ENCODE data around the gene APRT. TPM values are rescaled to one million over a fixed set of nuclear protein-coding genes. Genes with fewer than 3 reads are reported as not detected.
A peak's percentile ranks its signal among the peaks of the same experiment; 100 is the strongest.

Gene APRT
- polyA plus RNA-seq, 4 donors, result 121 to 255 (median 222) TPM

DNA sequence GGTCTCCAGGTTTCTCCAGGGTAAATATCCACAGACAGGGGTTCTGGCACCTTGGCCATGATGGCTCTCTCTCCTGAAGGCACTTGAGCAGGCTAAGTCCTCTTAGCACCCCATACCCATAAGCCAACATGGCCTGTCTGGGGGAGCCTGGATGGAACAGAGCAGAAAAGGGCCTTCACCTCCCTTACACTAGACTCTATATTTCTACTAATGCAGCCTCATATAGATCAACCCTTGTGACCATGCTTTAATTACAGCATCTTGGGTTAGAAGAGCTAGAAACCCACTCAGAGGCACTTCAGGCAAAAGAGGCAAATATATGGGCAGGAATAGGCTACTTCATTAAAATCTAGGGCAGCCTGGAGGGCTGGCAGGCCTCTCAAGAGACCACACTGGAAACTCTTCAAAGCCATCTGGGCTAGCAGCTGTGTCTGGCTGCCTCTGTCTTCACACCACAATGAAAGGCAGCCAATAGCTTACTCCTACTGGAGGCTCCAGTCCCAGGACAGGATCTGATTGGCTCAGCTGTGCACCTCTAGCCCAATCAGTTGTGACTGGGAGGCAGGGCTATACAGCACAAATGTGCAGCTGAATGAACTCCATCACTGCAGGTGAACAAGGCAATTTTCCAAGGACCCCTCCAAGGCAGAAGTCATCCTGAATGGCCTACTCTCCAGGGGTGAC is 12.8 kb downstream of the APRT start:
- H3K27me3 ChIP-seq (ENCODE audit: control insufficient read depth in 3 of 3, insufficient read depth in 3 of 3, low read length in 3 of 3), result no peaks in the 10 kb centered on the region
- H3K9me3 ChIP-seq (ENCODE audit: control insufficient read depth in 2 of 2, insufficient read depth in 1 of 2, low read depth in 1 of 2, low read length in 1 of 2), result no peaks in the 10 kb centered on the region
- H3K4me1 ChIP-seq (ENCODE audit: control insufficient read depth in 3 of 3, insufficient read depth in 2 of 3, low read depth in 1 of 3, low read length in 2 of 3), result no peaks in the 10 kb centered on the region
- no peak overlapping the region for H3K27ac ChIP-seq (ENCODE audit: low read depth in 1 of 3, low read length in 2 of 3)
- H3K4me3 ChIP-seq (ENCODE audit: low read depth in 1 of 3, low read length in 3 of 3), result no peak overlapping the region
- H3K36me3 ChIP-seq (ENCODE audit: control insufficient read depth in 3 of 3, insufficient read depth in 2 of 3, low read depth in 1 of 3, low read length in 3 of 3), result peaks cover 0 to 8% (median 0%) of the 10 kb centered on the region in 3 donors
- no peak for DNase-seq
- no peak for FAIRE-seq

DNA sequence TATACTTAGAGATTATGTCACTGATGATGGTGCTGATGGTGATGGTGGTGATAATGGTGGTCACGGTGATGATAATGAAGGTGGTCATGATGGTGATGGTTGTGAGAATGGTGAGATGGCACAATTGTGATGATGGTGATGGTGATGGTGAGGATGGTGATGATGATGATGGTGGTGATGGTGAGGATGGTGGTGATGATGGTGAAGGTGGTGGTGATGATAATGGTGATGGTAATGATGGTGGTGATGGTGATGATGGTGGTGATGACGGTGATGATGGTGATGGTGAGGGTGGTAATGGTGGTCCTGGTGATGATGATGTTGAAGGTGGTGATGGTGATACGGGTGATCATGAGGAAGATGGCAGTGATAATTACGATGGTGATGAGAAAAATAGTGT is 13.7 kb downstream of the APRT start:
- H3K9me3 ChIP-seq (ENCODE audit: control insufficient read depth in 2 of 2, insufficient read depth in 1 of 2, low read depth in 1 of 2, low read length in 1 of 2), result no peaks in the 10 kb centered on the region
- FAIRE-seq (no peak), DNase-seq (no peak)
- 91 to 98% (median 92%) methylated on average over 4 of the region's 4 CpGs for WGBS, 3 donors
- H3K4me3 ChIP-seq (ENCODE audit: low read depth in 1 of 3, low read length in 3 of 3), result no peak overlapping the region
- peaks cover 0 to under 1% (median 0%) of the 10 kb centered on the region in 3 donors for H3K27me3 ChIP-seq (ENCODE audit: control insufficient read depth in 3 of 3, insufficient read depth in 3 of 3, low read length in 3 of 3)
- H3K4me1 ChIP-seq (ENCODE audit: control insufficient read depth in 3 of 3, insufficient read depth in 2 of 3, low read depth in 1 of 3, low read length in 2 of 3), result peaks cover 0 to 4% (median 0%) of the 10 kb centered on the region in 3 donors
- H3K36me3 ChIP-seq (ENCODE audit: control insufficient read depth in 3 of 3, insufficient read depth in 2 of 3, low read depth in 1 of 3, low read length in 3 of 3), result peaks cover 0 to 8% (median 0%) of the 10 kb centered on the region in 3 donors
- no peak overlapping the region for H3K27ac ChIP-seq (ENCODE audit: low read depth in 1 of 3, low read length in 2 of 3)

DNA sequence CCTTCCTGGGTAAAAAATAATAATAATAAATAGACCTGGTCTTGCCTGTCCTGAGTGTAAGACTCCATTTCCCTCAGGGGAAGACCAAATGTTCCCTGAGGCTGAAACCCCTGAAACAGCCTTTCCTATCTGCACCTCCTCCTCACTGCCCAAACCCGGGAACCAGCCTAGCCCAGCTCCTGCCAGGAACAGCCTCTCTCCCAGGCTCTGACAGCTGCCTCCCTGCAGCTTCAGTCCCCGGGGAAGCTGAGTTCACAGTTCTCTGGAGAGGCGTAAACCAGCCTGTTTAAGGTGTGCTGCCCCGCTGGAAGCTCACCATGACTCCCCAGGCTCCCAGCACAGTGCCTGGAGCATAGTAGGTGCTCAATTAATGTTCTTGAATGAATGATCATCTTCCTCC is 15.4 kb downstream of the APRT start:
- no peaks in the 10 kb centered on the region for H3K9me3 ChIP-seq (ENCODE audit: control insufficient read depth in 2 of 2, insufficient read depth in 1 of 2, low read depth in 1 of 2, low read length in 1 of 2)
- peaks cover 0 to 4% (median 0%) of the 10 kb centered on the region in 3 donors for H3K27me3 ChIP-seq (ENCODE audit: control insufficient read depth in 3 of 3, insufficient read depth in 3 of 3, low read length in 3 of 3)
- FAIRE-seq (no peak), DNase-seq (no peak)
- H3K4me1 ChIP-seq (ENCODE audit: control insufficient read depth in 3 of 3, insufficient read depth in 2 of 3, low read depth in 1 of 3, low read length in 2 of 3), result peaks cover 0 to 17% (median 0%) of the 10 kb centered on the region in 3 donors
- WGBS, 3 donors, result 66 to 88% (median 79%) methylated on average over 4 of the region's 4 CpGs
- no peak overlapping the region for H3K4me3 ChIP-seq (ENCODE audit: low read depth in 1 of 3, low read length in 3 of 3)
- H3K27ac ChIP-seq (ENCODE audit: low read depth in 1 of 3, low read length in 2 of 3), result no peak overlapping the region
- peaks cover 0 to 8% (median 0%) of the 10 kb centered on the region in 3 donors for H3K36me3 ChIP-seq (ENCODE audit: control insufficient read depth in 3 of 3, insufficient read depth in 2 of 3, low read depth in 1 of 3, low read length in 3 of 3)

DNA sequence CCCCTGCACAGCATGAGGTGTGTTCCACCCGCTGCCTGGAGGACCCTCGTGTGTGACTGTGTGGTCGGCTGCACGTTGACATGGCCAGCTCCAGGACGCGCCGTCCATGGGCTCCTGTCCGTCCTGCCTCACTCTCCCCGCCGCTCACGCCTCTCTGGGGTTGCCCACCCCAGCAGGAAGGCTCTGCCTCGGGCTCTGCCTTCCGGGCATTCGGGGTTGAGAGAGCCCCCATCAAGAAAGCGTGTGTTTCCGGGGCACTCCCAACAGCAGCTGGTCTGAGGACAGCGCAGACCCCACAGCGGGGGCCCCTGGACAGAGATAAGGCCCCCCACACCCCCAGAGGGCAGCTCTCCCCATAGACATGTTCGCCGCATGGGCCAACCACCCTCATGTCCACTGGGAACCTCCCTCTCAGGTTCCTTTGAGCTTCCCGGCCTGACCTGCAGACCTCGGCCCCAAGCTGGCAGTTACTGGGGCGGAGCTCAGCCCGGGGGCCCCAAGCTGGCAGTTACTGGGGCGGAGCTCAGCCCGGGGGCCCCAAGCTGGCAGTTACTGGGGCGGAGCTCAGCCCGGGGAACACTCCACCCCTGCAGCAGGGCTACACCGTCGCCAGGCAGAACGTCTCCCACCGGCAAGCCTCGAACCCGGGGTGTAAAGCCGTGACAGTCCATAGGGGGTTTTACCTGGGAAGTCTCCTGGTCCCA is 18.3 kb downstream of the APRT start:
- Histone ChIP-seq H3K4me1 (ENCODE audit: control insufficient read depth in 3 of 3, insufficient read depth in 2 of 3, low read depth in 1 of 3, low read length in 2 of 3) (peaks cover 0 to 21% (median 0%) of the 10 kb centered on the region in 3 donors), H3K27me3 (ENCODE audit: control insufficient read depth in 3 of 3, insufficient read depth in 3 of 3, low read length in 3 of 3) (peaks cover 0 to 6% (median 0%) of the 10 kb centered on the region in 3 donors), H3K4me3 (ENCODE audit: low read depth in 1 of 3, low read length in 3 of 3) (peak overlapping the region in 1 of 3 donors; percentile 12), H3K9me3 (ENCODE audit: control insufficient read depth in 2 of 2, insufficient read depth in 1 of 2, low read depth in 1 of 2, low read length in 1 of 2) (no peaks in the 10 kb centered on the region), H3K27ac (ENCODE audit: low read depth in 1 of 3, low read length in 2 of 3) (peak overlapping the region in 1 of 3 donors; percentile 29), H3K36me3 (ENCODE audit: control insufficient read depth in 3 of 3, insufficient read depth in 2 of 3, low read depth in 1 of 3, low read length in 3 of 3) (no peaks in the 10 kb centered on the region)
- FAIRE-seq, result no peak
- DNase-seq, result peak in 1 of 2 donors; percentile 75
- WGBS, 3 donors, result 38 to 42% (median 39%) methylated on average over 33 to 35 of the region's 35 CpGs

DNA sequence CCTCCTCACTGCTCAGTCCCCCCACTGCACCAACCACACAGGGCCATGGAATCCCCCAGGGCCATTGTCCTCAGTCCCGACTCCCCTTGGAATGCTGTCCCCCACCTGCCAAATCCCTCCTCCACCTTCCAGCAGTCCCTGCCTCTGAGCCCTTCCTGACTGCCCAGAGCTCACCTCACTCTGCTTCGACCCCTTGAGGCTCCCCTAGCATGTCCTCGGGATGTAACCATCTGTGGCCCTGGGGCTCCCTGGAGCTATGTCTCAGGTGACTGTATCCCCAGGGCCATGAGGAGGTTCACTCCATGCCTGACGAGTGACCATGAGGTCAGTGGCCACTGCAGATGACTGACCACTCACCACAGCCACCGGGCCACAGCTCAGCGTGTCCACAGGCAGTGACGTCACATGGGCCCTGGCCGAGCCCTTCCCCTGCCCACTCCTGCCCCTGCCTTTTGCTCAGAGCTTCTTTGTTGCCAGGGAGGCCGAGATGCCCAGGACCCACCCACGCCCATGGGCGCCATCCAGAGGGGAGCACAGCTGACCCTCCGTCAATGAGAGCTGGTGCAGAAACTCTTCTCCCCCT is 19.0 kb downstream of the APRT start:
- WGBS, 3 donors, result 83 to 90% (median 84%) methylated on average over 11 to 12 of the region's 12 CpGs
- FAIRE-seq (no peak), DNase-seq (no peak)
- no peak overlapping the region for H3K27ac ChIP-seq (ENCODE audit: low read depth in 1 of 3, low read length in 2 of 3)
- no peaks in the 10 kb centered on the region for H3K36me3 ChIP-seq (ENCODE audit: control insufficient read depth in 3 of 3, insufficient read depth in 2 of 3, low read depth in 1 of 3, low read length in 3 of 3)
- no peak overlapping the region for H3K4me3 ChIP-seq (ENCODE audit: low read depth in 1 of 3, low read length in 3 of 3)
- peaks cover 0 to 6% (median 0%) of the 10 kb centered on the region in 3 donors for H3K27me3 ChIP-seq (ENCODE audit: control insufficient read depth in 3 of 3, insufficient read depth in 3 of 3, low read length in 3 of 3)
- H3K9me3 ChIP-seq (ENCODE audit: control insufficient read depth in 2 of 2, insufficient read depth in 1 of 2, low read depth in 1 of 2, low read length in 1 of 2), result no peaks in the 10 kb centered on the region
- peaks cover 0 to 22% (median 0%) of the 10 kb centered on the region in 3 donors for H3K4me1 ChIP-seq (ENCODE audit: control insufficient read depth in 3 of 3, insufficient read depth in 2 of 3, low read depth in 1 of 3, low read length in 2 of 3)

DNA sequence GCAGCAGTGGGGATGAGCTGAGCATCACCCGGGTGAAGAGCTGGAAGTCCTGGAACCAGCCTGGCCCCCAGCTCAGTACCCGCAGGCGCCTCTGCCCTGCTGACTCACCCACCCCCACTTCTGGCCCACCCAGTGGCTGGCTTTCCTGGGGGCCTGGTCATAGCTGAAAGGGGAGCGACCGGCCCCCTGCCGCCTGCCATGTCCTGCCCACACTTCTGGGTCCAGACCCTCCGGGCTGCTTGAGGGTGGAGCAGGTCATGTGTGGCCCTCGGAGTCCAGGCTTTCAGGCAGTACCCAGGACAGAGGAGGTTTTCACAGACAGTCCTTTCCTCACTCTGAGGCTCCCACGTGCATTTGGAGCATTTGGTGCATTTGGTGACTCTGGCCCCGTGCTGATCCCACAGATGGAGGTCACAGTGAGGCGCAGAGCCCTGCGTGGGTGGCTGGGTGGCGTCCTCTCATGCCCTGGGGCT is 19.6 kb downstream of the APRT start:
- peaks cover 0 to 6% (median 0%) of the 10 kb centered on the region in 3 donors for H3K27me3 ChIP-seq (ENCODE audit: control insufficient read depth in 3 of 3, insufficient read depth in 3 of 3, low read length in 3 of 3)
- no peak overlapping the region for H3K4me3 ChIP-seq (ENCODE audit: low read depth in 1 of 3, low read length in 3 of 3)
- H3K27ac ChIP-seq (ENCODE audit: low read depth in 1 of 3, low read length in 2 of 3), result no peak overlapping the region
- H3K4me1 ChIP-seq (ENCODE audit: control insufficient read depth in 3 of 3, insufficient read depth in 2 of 3, low read depth in 1 of 3, low read length in 2 of 3), result peaks cover 0 to 29% (median 0%) of the 10 kb centered on the region in 3 donors
- no peaks in the 10 kb centered on the region for H3K9me3 ChIP-seq (ENCODE audit: control insufficient read depth in 2 of 2, insufficient read depth in 1 of 2, low read depth in 1 of 2, low read length in 1 of 2)
- no peak for FAIRE-seq
- no peak for DNase-seq
- WGBS, 3 donors, result 68 to 81% (median 76%) methylated on average over 13 of the region's 13 CpGs
- no peaks in the 10 kb centered on the region for H3K36me3 ChIP-seq (ENCODE audit: control insufficient read depth in 3 of 3, insufficient read depth in 2 of 3, low read depth in 1 of 3, low read length in 3 of 3)

DNA sequence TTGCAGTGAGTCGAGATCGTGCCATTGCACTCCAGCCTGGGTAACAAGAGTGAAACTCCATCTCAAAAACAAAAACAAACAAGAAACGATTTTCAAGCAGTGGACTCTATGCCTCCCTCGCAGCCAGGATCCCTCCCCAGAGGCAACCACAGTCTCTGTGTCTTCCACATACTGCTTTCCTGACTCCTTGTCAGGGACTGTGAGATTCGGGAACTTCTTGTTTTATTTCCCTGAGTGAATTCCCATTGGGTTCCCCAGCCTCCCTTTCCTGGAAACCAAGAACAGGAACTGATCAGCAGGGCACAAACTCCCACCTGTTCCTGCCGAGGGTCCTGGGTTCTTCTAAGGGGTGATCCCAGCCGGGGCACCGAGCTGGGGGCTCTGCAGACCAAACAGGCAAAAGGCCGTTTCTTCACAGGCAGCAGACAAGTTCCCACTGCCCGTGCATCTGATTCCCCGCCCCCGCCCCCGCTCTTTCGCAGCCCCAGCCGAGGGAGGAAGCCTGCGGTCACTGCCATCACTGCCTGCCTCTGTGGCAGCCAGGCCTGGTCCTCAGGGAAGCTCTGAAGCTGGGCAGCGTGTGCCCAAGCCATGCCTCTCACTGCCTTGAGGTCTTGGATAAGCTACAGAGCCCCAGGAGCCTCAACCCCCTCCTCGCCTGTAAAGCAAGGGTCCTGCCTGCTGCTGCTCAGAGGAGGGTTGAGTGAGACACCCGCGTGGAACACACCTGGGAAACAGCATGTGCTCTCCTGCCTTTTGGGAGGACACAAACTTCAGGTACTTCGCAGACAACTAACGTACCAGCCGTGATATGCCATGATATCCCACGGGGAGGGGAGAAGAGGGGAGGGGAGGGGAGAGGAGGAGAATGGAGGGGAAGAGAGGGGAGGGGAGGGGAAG is 21.2 kb downstream of the APRT start:
- Histone ChIP-seq H3K27me3 (ENCODE audit: control insufficient read depth in 3 of 3, insufficient read depth in 3 of 3, low read length in 3 of 3) (peaks cover 0 to 6% (median 0%) of the 10 kb centered on the region in 3 donors), H3K36me3 (ENCODE audit: control insufficient read depth in 3 of 3, insufficient read depth in 2 of 3, low read depth in 1 of 3, low read length in 3 of 3) (no peaks in the 10 kb centered on the region), H3K4me3 (ENCODE audit: low read depth in 1 of 3, low read length in 3 of 3) (no peak overlapping the region), H3K27ac (ENCODE audit: low read depth in 1 of 3, low read length in 2 of 3) (peak overlapping the region in 1 of 3 donors; percentile 79), H3K4me1 (ENCODE audit: control insufficient read depth in 3 of 3, insufficient read depth in 2 of 3, low read depth in 1 of 3, low read length in 2 of 3) (peaks cover 0 to 33% (median 0%) of the 10 kb centered on the region in 3 donors), H3K9me3 (ENCODE audit: control insufficient read depth in 2 of 2, insufficient read depth in 1 of 2, low read depth in 1 of 2, low read length in 1 of 2) (no peaks in the 10 kb centered on the region)
- FAIRE-seq (no peak), DNase-seq (no peak)
- WGBS, 3 donors, result 23 to 40% (median 30%) methylated on average over 23 to 24 of the region's 24 CpGs

DNA sequence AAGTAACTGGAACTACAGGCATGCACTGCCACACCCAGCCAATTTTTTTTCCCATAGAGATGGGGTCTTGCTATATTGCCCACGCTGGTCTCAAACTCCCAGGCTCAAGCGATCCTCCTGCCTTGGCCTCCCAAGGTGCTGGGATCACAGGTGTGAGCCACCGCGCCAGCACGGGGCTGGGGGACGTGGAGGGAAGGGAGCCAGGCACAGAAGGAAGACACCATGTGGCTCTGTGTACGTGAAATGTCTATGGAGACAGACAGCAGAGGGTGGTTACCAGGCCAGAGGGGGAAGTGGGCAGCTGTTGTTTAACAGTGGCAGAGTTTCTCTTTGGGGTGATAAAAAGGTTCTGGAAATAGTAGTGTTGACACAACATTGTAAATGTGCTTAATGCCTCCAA is 22.1 kb downstream of the APRT start:
- no peaks in the 10 kb centered on the region for H3K36me3 ChIP-seq (ENCODE audit: control insufficient read depth in 3 of 3, insufficient read depth in 2 of 3, low read depth in 1 of 3, low read length in 3 of 3)
- DNase-seq (no peak), FAIRE-seq (no peak)
- H3K27ac ChIP-seq (ENCODE audit: low read depth in 1 of 3, low read length in 2 of 3), result no peak overlapping the region
- no peaks in the 10 kb centered on the region for H3K9me3 ChIP-seq (ENCODE audit: control insufficient read depth in 2 of 2, insufficient read depth in 1 of 2, low read depth in 1 of 2, low read length in 1 of 2)
- peaks cover 0 to 6% (median 0%) of the 10 kb centered on the region in 3 donors for H3K27me3 ChIP-seq (ENCODE audit: control insufficient read depth in 3 of 3, insufficient read depth in 3 of 3, low read length in 3 of 3)
- peaks cover 0 to 34% (median 0%) of the 10 kb centered on the region in 3 donors for H3K4me1 ChIP-seq (ENCODE audit: control insufficient read depth in 3 of 3, insufficient read depth in 2 of 3, low read depth in 1 of 3, low read length in 2 of 3)
- no peak overlapping the region for H3K4me3 ChIP-seq (ENCODE audit: low read depth in 1 of 3, low read length in 3 of 3)
- 71 to 83% (median 77%) methylated on average over 7 of the region's 7 CpGs for WGBS, 3 donors

Measured in small intestine (tissue), 7 donors.